HEK293 (cell line): ENCODE data around the gene HDAC2.
"Not testable (repeated sequence)": the region's sequence is repeated elsewhere in the genome, so short reads cannot be mapped to it uniquely, and the experiment has no call there.

Source experiments
- CTCF ChIP-seq: fragments of 450-650 bp; formaldehyde crosslinking; IDR thresholded peaks from 2 replicates; pipeline ENCODE4 v1.5.1; 2016; ENCODE audit warnings: missing biosample characterization, missing genetic modification characterization
- PATZ1 ChIP-seq: fragments of 450-650 bp; formaldehyde crosslinking; IDR thresholded peaks from 2 replicates; pipeline ENCODE4 v1.5.1; 2016; ENCODE audit warnings: missing biosample characterization, missing genetic modification characterization
- REPIN1 ChIP-seq: fragments of 450-650 bp; formaldehyde crosslinking; IDR thresholded peaks from 2 replicates; pipeline ENCODE4 v1.5.1; 2017; ENCODE audit warnings: missing biosample characterization, missing genetic modification characterization, low read depth
- ZBTB44 ChIP-seq: fragments of 450-650 bp; IDR thresholded peaks from 2 replicates; pipeline ENCODE4 v1.5.1; 2018; ENCODE audit warnings: missing biosample characterization, mild to moderate bottlenecking, missing genetic modification characterization
- ZNF133 ChIP-seq: fragments of 450-650 bp; formaldehyde crosslinking; IDR thresholded peaks from 2 replicates; pipeline ENCODE4 v1.5.1; 2016; ENCODE audit warnings: missing biosample characterization, missing genetic modification characterization
- ZNF155 ChIP-seq: fragments of 450-650 bp; formaldehyde crosslinking; IDR thresholded peaks from 2 replicates; pipeline ENCODE4 v1.5.1; 2016; ENCODE audit warnings: missing biosample characterization, missing genetic modification characterization
- ZNF274 ChIP-seq, 2 experiments: fragments of 200-500 bp in 1 of 2; fragments of 450-650 bp in 1 of 2; sonication (Bioruptor generic) in 1 of 2; formaldehyde crosslinking in 1 of 2; IDR thresholded peaks; 2 replicates each; pipeline versions ENCODE4 v1.5.1 to v1.6.1; 2014 to 2016; ENCODE audit warnings: borderline replicate concordance in 1 of 2, inconsistent platforms in 1 of 2, low read length in 1 of 2, missing biosample characterization in 1 of 2, missing genetic modification characterization in 1 of 2
- ZNF416 ChIP-seq: fragments of 450-650 bp; formaldehyde crosslinking; IDR thresholded peaks from 2 replicates; pipeline ENCODE4 v1.5.1; 2016; ENCODE audit warnings: missing biosample characterization, missing genetic modification characterization
- ZNF600 ChIP-seq: fragments of 450-650 bp; formaldehyde crosslinking; IDR thresholded peaks from 2 replicates; pipeline ENCODE4 v1.5.1; 2016; ENCODE audit warnings: missing biosample characterization, missing genetic modification characterization
- ZNF791 ChIP-seq: fragments of 450-650 bp; formaldehyde crosslinking; IDR thresholded peaks from 2 replicates; pipeline ENCODE4 v1.5.1; 2016; ENCODE audit warnings: missing biosample characterization, missing genetic modification characterization
- ZNF843 ChIP-seq: fragments of 450-650 bp; formaldehyde crosslinking; IDR thresholded peaks from 2 replicates; pipeline ENCODE4 v1.5.1; 2016; ENCODE audit warnings: missing biosample characterization, missing genetic modification characterization

- not testable (repeated sequence) for TF ChIP-seq CTCF; PATZ1; ZNF155 (tag by site-specific recombination); ZNF416; ZNF274 (IDR thresholded peaks at IDR 0.05; ENCODE audit: low read length); ZNF274 (tag by site-specific recombination; IDR thresholded peaks at IDR 0.05; ENCODE audit: borderline replicate concordance); ZBTB44 (tag by site-specific recombination); ZNF600; ZNF791; ZNF133 (tag by site-specific recombination); REPIN1 (tag by site-specific recombination); ZNF843 (tag by site-specific recombination)
These were observed 43.2 kb upstream of the HDAC2 start for GRCh38 chr6:114014106-114014505.
